Uterine smooth muscle cell (primary cell): ENCODE data around the gene BSN. TPM values are rescaled to one million over a fixed set of nuclear protein-coding genes. Genes with fewer than 3 reads are reported as not detected.

ENCODE experiments used
- total RNA-seq: library from RNA; depleted of rRNA; stranded (reverse); fragments of >200 nt; gene quantifications from 2 replicates; pipeline ENCODE4 v1.2.3, GENCODE V29; 2014

The BSN gene
- under 0.01 and 0.12 TPM in 2 replicates for total RNA-seq

GRCh38 chr3:49553692-49554632, at the start of gene BSN:
BSN (plus strand) TSS chr3:49554477; CDS start chr3:49554603, 126 bp downstream.

GRCh38 chr3:49673715-49674496, 119.6 kb downstream of the BSN start, which contains the start of gene APEH:
APEH (plus strand) TSS chr3:49674351; CDS start chr3:49674402, 51 bp downstream.

GRCh38 chr3:49689046-49689907, 135.0 kb downstream of the BSN start, which contains the start of the genes MST1 and RNF123:
MST1 (minus strand) TSS chr3:49689474; CDS start chr3:49688691, 783 bp downstream.
RNF123 (plus strand) TSS chr3:49689557; CDS start chr3:49691166, 1,609 bp downstream.

GRCh38 chr3:49719214-49719884, 165.1 kb downstream of the BSN start, which contains the start of gene AMIGO3:
AMIGO3 (minus strand) TSS chr3:49719684; CDS start chr3:49719465, 219 bp downstream.

Other genes starting within 250 kb of the BSN start
- 27.1 and 28.1 TPM in 2 replicates for gene USP4, start 214.4 kb upstream of the BSN start, total RNA-seq
- gene GPX1, start 196.1 kb upstream of the BSN start, total RNA-seq, result 201 and 234 TPM in 2 replicates
- 637 and 760 TPM in 2 replicates for gene RHOA, start 142.5 kb upstream of the BSN start, total RNA-seq
- 14.5 and 17.7 TPM in 2 replicates for gene TCTA, start 142.1 kb upstream of the BSN start, total RNA-seq
- 0.50 and 0.66 TPM in 2 replicates for gene AMT, start 132.0 kb upstream of the BSN start, total RNA-seq
- gene NICN1, start 125.2 kb upstream of the BSN start, total RNA-seq, result 3.5 and 4.4 TPM in 2 replicates
- 40.0 and 49.7 TPM in 2 replicates for gene DAG1, start 84.2 kb upstream of the BSN start, total RNA-seq
- gene APEH, start 119.9 kb downstream of the BSN start, total RNA-seq, result 173 TPM in 2 replicates
- gene MST1, start 135.0 kb downstream of the BSN start, total RNA-seq, result 5.4 and 6.2 TPM in 2 replicates
- 24.1 and 33.9 TPM in 2 replicates for gene RNF123, start 135.1 kb downstream of the BSN start, total RNA-seq
- gene AMIGO3, start 165.2 kb downstream of the BSN start, total RNA-seq, result 1.1 TPM in 1 of 2 replicates, not detected in the other
- gene GMPPB, start 169.5 kb downstream of the BSN start, total RNA-seq, result 59.5 and 68.9 TPM in 2 replicates
- 30.5 and 31.8 TPM in 2 replicates for gene IP6K1, start 232.1 kb downstream of the BSN start, total RNA-seq
- 0.12 TPM in 1 of 2 replicates, not detected in the other for gene CDHR4, start 245.4 kb downstream of the BSN start, total RNA-seq
- gene INKA1, start 248.8 kb downstream of the BSN start, total RNA-seq, result 3.7 and 5.4 TPM in 2 replicates